ENCODE results near the gene LRRC8A.

LRRC8A gene

GRCh38 chr9:128940946-128941755, 59.2 kb downstream of the LRRC8A start:
- no peak for TF ChIP-seq CTCF (IDR thresholded peaks at IDR 0.05)

- TF ChIP-seq CTCF (IDR thresholded peaks at IDR 0.05): no peak
Observed at GRCh38 chr9:128943832-128944620, 62.1 kb downstream of the LRRC8A start.

- no peak for TF ChIP-seq CTCF (IDR thresholded peaks at IDR 0.05)
Observed at GRCh38 chr9:128945798-128946501, 64.0 kb downstream of the LRRC8A start.

- no peak for TF ChIP-seq CTCF (IDR thresholded peaks at IDR 0.05)
Observed at GRCh38 chr9:128946571-128947276, 64.8 kb downstream of the LRRC8A start.

- no peak for TF ChIP-seq CTCF (IDR thresholded peaks at IDR 0.05)
Observed at GRCh38 chr9:128947277-128947526, 65.3 kb downstream of the LRRC8A start.

GRCh38 chr9:128947527-128948301, 65.8 kb downstream of the LRRC8A start, which contains the start of the genes DOLK and NUP188:
Gene DOLK (minus strand): TSS chr9:128947603. CDS start chr9:128947303, 300 bp downstream.
Gene NUP188 (plus strand): TSS chr9:128947699. CDS start chr9:128947720, 21 bp downstream.
- no peak for TF ChIP-seq CTCF (IDR thresholded peaks at IDR 0.05)

All from LNCAP (cell line).